HG03520 (cell line): ENCODE results near the gene LRRTM2.
"Not testable (repeated sequence)": the region's sequence is repeated elsewhere in the genome, so short reads cannot be mapped to it uniquely, and the experiment has no call there.

Source experiments
- ATAC-seq: cut with Tn5 transposase; IDR thresholded peaks from one replicate; pipeline ENCODE4 v1.9.1; 2021; ENCODE audit warnings: mild to moderate bottlenecking, moderate library complexity; ENCODE audit not compliant: unreplicated experiment

Gene LRRTM2

GRCh38 chr5:138874771-138875551, at the start of gene LRRTM2:
TSS of gene LRRTM2 (minus strand) at chr5:138875335. CDS start at chr5:138874911, 424 bp downstream.
- ATAC-seq: no peak

GRCh38 chr5:138922494-138922893, 47.4 kb upstream of the LRRTM2 start:
- no peak for ATAC-seq

GRCh38 chr5:138921362-138921761, 46.2 kb upstream of the LRRTM2 start:
- not testable (repeated sequence) for ATAC-seq

- ATAC-seq: no peak
These were observed 45.0 kb upstream of the LRRTM2 start for GRCh38 chr5:138920181-138920580.

GRCh38 chr5:138918686-138919085, 43.6 kb upstream of the LRRTM2 start:
- ATAC-seq: no peak

- ATAC-seq: no peak
These were observed 39.2 kb upstream of the LRRTM2 start for GRCh38 chr5:138914338-138914737.

GRCh38 chr5:138913773-138914172, 38.6 kb upstream of the LRRTM2 start:
- no peak for ATAC-seq

GRCh38 chr5:138912093-138912492, 37.0 kb upstream of the LRRTM2 start:
- no peak for ATAC-seq

GRCh38 chr5:138911441-138911840, 36.3 kb upstream of the LRRTM2 start:
- ATAC-seq: no peak

- ATAC-seq: no peak
These were observed 35.5 kb upstream of the LRRTM2 start for GRCh38 chr5:138910546-138911185.

GRCh38 chr5:138909734-138910133, 34.6 kb upstream of the LRRTM2 start:
- no peak for ATAC-seq

GRCh38 chr5:138905541-138905940, 30.4 kb upstream of the LRRTM2 start:
- no peak for ATAC-seq

GRCh38 chr5:138903130-138903775, 28.1 kb upstream of the LRRTM2 start:
- ATAC-seq: no peak

- no peak for ATAC-seq
These were observed 26.6 kb upstream of the LRRTM2 start for GRCh38 chr5:138901716-138902115.

- no peak for ATAC-seq
These were observed 25.3 kb upstream of the LRRTM2 start for GRCh38 chr5:138900281-138900965.

- ATAC-seq: no peak
These were observed 23.6 kb upstream of the LRRTM2 start for GRCh38 chr5:138898742-138899141.

GRCh38 chr5:138898299-138898698, 23.2 kb upstream of the LRRTM2 start:
- no peak for ATAC-seq

GRCh38 chr5:138895918-138896317, 20.8 kb upstream of the LRRTM2 start:
- no peak for ATAC-seq

GRCh38 chr5:138890644-138891043, 15.5 kb upstream of the LRRTM2 start:
- ATAC-seq: no peak

GRCh38 chr5:138889994-138890393, 14.9 kb upstream of the LRRTM2 start:
- ATAC-seq: no peak

- no peak for ATAC-seq
These were observed 9.4 kb upstream of the LRRTM2 start for GRCh38 chr5:138884554-138884953.
